Kidney epithelial cell (primary cell): ENCODE data around the gene TTLL5. TPM values are rescaled to one million over a fixed set of nuclear protein-coding genes. Genes with fewer than 3 reads are reported as not detected.

Experiments
- DNase-seq: peaks from one replicate; pipeline ENCODE4 v3.0.0-alpha.2; 2010; ENCODE audit warnings: low read depth
- H3K27me3 ChIP-seq: 2 replicates; pipeline ENCODE4 v1.6.0; 2011; ENCODE audit warnings: low read length; ENCODE audit not compliant: control insufficient read depth, insufficient read depth
- H3K36me3 ChIP-seq: 2 replicates; pipeline ENCODE4 v1.5.1; 2011; ENCODE audit warnings: low read length; ENCODE audit not compliant: control insufficient read depth, insufficient read depth
- H3K4me3 ChIP-seq: 2 replicates; pipeline ENCODE4 v1.5.1; 2011; ENCODE audit warnings: low read depth, mild to moderate bottlenecking, control low read depth, low read length
- CTCF ChIP-seq: IDR thresholded peaks from 2 replicates; pipeline ENCODE4 v1.5.1; 2011; ENCODE audit warnings: mild to moderate bottlenecking, moderate library complexity, low read length, control low read depth, inconsistent platforms; ENCODE audit not compliant: insufficient read depth, poor library complexity, severe bottlenecking
- total RNA-seq: library from RNA; depleted of rRNA; stranded (reverse); fragments of >200 nt; gene quantifications from 2 replicates; pipeline ENCODE4 v1.2.3, GENCODE V29; 2015

Gene TTLL5
- total RNA-seq, 1 donor from 2014 or later: 24.7 TPM

GRCh38 chr14:75907756-75908359, 246.8 kb downstream of the TTLL5 start:
- DNase-seq: no peak
- no peaks in the 10 kb centered on the region for H3K27me3 ChIP-seq
- H3K4me3 ChIP-seq: no peak overlapping the region
- TF ChIP-seq CTCF: no peak
- H3K36me3 ChIP-seq: no peaks in the 10 kb centered on the region

GRCh38 chr14:75909630-75910029, 248.6 kb downstream of the TTLL5 start:
- TF ChIP-seq CTCF: no peak
- Histone ChIP-seq H3K27me3 (no peaks in the 10 kb centered on the region), H3K36me3 (no peaks in the 10 kb centered on the region), H3K4me3 (no peak overlapping the region)
- no peak for DNase-seq

GRCh38 chr14:75910048-75910447, 249.0 kb downstream of the TTLL5 start:
- no peaks in the 10 kb centered on the region for H3K27me3 ChIP-seq
- DNase-seq: no peak
- H3K36me3 ChIP-seq: no peaks in the 10 kb centered on the region
- no peak for TF ChIP-seq CTCF
- no peak overlapping the region for H3K4me3 ChIP-seq

- DNase-seq: no peak
- H3K36me3 ChIP-seq: no peaks in the 10 kb centered on the region
- no peak for TF ChIP-seq CTCF
- no peak overlapping the region for H3K4me3 ChIP-seq
- H3K27me3 ChIP-seq: no peaks in the 10 kb centered on the region
Observed at GRCh38 chr14:75911883-75912282, 250.8 kb downstream of the TTLL5 start.

- no peak for DNase-seq
- H3K27me3 ChIP-seq: no peaks in the 10 kb centered on the region
- no peak overlapping the region for H3K4me3 ChIP-seq
- TF ChIP-seq CTCF: no peak
- H3K36me3 ChIP-seq: no peaks in the 10 kb centered on the region
Observed at GRCh38 chr14:75913183-75913582, 252.1 kb downstream of the TTLL5 start.

- no peaks in the 10 kb centered on the region for H3K27me3 ChIP-seq
- no peaks in the 10 kb centered on the region for H3K36me3 ChIP-seq
- DNase-seq: no peak
- no peak for TF ChIP-seq CTCF
- no peak overlapping the region for H3K4me3 ChIP-seq
Observed at GRCh38 chr14:75915045-75915444, 254.0 kb downstream of the TTLL5 start.
